GM23248 (cell line): Measurements from ENCODE around the gene MARVELD2.
"Not testable (repeated sequence)": the region's sequence is repeated elsewhere in the genome, so short reads cannot be mapped to it uniquely, and the experiment has no call there.

ENCODE experiments used
- EZH2 ChIP-seq: fragments of 200-600 bp; sonication (generic); IDR thresholded peaks from 2 replicates; pipeline ENCODE4 v1.6.1; 2018; ENCODE audit warnings: antibody characterized with exemption, mild to moderate bottlenecking; ENCODE audit not compliant: insufficient read depth, poor library complexity, severe bottlenecking
- EZH2phosphoT487 ChIP-seq: fragments of 200-600 bp; sonication (generic); IDR thresholded peaks from 2 replicates; pipeline ENCODE4 v1.6.1; 2018; ENCODE audit warnings: antibody characterized with exemption, moderate library complexity, mild to moderate bottlenecking, low read depth; ENCODE audit not compliant: insufficient read depth

- TF ChIP-seq EZH2phosphoT487, EZH2: not testable (repeated sequence)
Observed at GRCh38 chr5:69435276-69435884, 20.5 kb downstream of the MARVELD2 start.
